GM23338 (cell line): Measurements from ENCODE around the gene CAMKV. TPM values are rescaled to one million over a fixed set of nuclear protein-coding genes. Genes with fewer than 3 reads are reported as not detected.

Experiments
- ATAC-seq: fragments of 200-7000 bp; cut with Tn5 transposase; 3 replicates; pipeline ENCODE4 v1.9.1; 2020
- DNase-seq: peaks from one replicate; pipeline ENCODE4 v3.0.0-alpha.2; 2015; ENCODE audit warnings: low spot score
- H2AFZ ChIP-seq: fragments of 200-600 bp; sonication (generic); 2 replicates; pipeline ENCODE4 v1.8.0; 2016; ENCODE audit warnings: antibody characterized with exemption, mild to moderate bottlenecking, moderate library complexity
- H3F3A ChIP-seq: fragments of 200-600 bp; sonication (generic); replicated peaks from 2 replicates; pipeline ENCODE4 v1.8.0; 2017; ENCODE audit warnings: antibody characterized with exemption, mixed run types, low read depth
- H3K27ac ChIP-seq: fragments of 200-600 bp; sonication (generic); 2 replicates; pipeline ENCODE4 v1.6.1; 2016; ENCODE audit warnings: low read depth
- H3K27me3 ChIP-seq: fragments of 200-600 bp; sonication (generic); 2 replicates; pipeline ENCODE4 v1.8.0; 2016; ENCODE audit warnings: mild to moderate bottlenecking, mixed run types, moderate library complexity; ENCODE audit not compliant: insufficient read depth
- H3K36me3 ChIP-seq: fragments of 200-600 bp; sonication (generic); 2 replicates; pipeline ENCODE4 v1.8.0; 2016; ENCODE audit warnings: mild to moderate bottlenecking; ENCODE audit not compliant: insufficient read depth
- H3K4me1 ChIP-seq: fragments of 200-600 bp; sonication (generic); 2 replicates; pipeline ENCODE4 v1.8.0; 2016; ENCODE audit warnings: mild to moderate bottlenecking, moderate library complexity; ENCODE audit not compliant: insufficient read depth
- H3K4me2 ChIP-seq: fragments of 200-600 bp; sonication (generic); 2 replicates; pipeline ENCODE4 v1.7.1; 2017; ENCODE audit warnings: mixed run types
- H3K4me3 ChIP-seq: fragments of 200-600 bp; sonication (generic); 2 replicates; pipeline ENCODE4 v1.6.1; 2016; ENCODE audit warnings: mixed run types
- H3K79me2 ChIP-seq: fragments of 200-600 bp; sonication (generic); replicated peaks from 2 replicates; pipeline ENCODE4 v1.8.0; 2017; ENCODE audit warnings: mild to moderate bottlenecking; ENCODE audit not compliant: insufficient read depth
- H3K9me2 ChIP-seq: fragments of 200-600 bp; sonication (generic); 2 replicates; pipeline ENCODE4 v1.8.0; 2017; ENCODE audit not compliant: insufficient read depth
- H4K20me1 ChIP-seq: fragments of 200-600 bp; sonication (generic); replicated peaks from 2 replicates; pipeline ENCODE4 v1.8.0; 2017; ENCODE audit warnings: mild to moderate bottlenecking; ENCODE audit not compliant: insufficient read depth
- H3K27ac Mint-ChIP-seq: 2 replicates; pipeline ENCODE4 v1.8.0; 2020; ENCODE audit warnings: inconsistent platforms, mild to moderate bottlenecking, moderate library complexity, mixed read lengths
- H3K27me3 Mint-ChIP-seq: 3 replicates; pipeline ENCODE4 v1.8.0; 2022; ENCODE audit warnings: low read depth, mild to moderate bottlenecking, moderate library complexity, mixed read lengths, inconsistent platforms; ENCODE audit not compliant: insufficient read depth, poor library complexity
- H3K36me3 Mint-ChIP-seq: 3 replicates; pipeline ENCODE4 v1.8.0; 2021; ENCODE audit warnings: low read depth, mild to moderate bottlenecking, inconsistent platforms, moderate library complexity, mixed read lengths
- H3K4me1 Mint-ChIP-seq: 3 replicates; pipeline ENCODE4 v1.8.0; 2020; ENCODE audit warnings: mild to moderate bottlenecking, inconsistent platforms, mixed read lengths
- H3K4me3 Mint-ChIP-seq: 3 replicates; pipeline ENCODE4 v1.8.0; 2021; ENCODE audit warnings: moderate library complexity, mild to moderate bottlenecking, inconsistent platforms, mixed read lengths
- H3K9me3 Mint-ChIP-seq: 3 replicates; pipeline ENCODE4 v1.8.0; 2020; ENCODE audit warnings: moderate library complexity, mild to moderate bottlenecking, inconsistent platforms, mixed read lengths
- CREB1 ChIP-seq: fragments of 250-450 bp; sonication (Bioruptor Pico); IDR thresholded peaks from 2 replicates; pipeline ENCODE4 v1.5.0; 2020; ENCODE audit warnings: low read depth, mild to moderate bottlenecking, moderate library complexity
- EZH2phosphoT487 ChIP-seq: fragments of 200-600 bp; sonication (generic); IDR thresholded peaks from one replicate; pipeline ENCODE4 v1.8.1; 2018; ENCODE audit warnings: antibody characterized with exemption; ENCODE audit not compliant: unreplicated experiment
- POLR2AphosphoS5 ChIP-seq: IDR thresholded peaks from 2 replicates; pipeline ENCODE4 v1.6.1; 2016; ENCODE audit warnings: antibody characterized with exemption, low read depth
- ZNF114 ChIP-seq: fragments of 250-450 bp; sonication (Bioruptor Pico); IDR thresholded peaks from 2 replicates; pipeline ENCODE4 v1.5.0; 2020; ENCODE audit warnings: mild to moderate bottlenecking, moderate library complexity
- ZNF331 ChIP-seq: fragments of 250-450 bp; sonication (Bioruptor Pico); IDR thresholded peaks from 2 replicates; pipeline ENCODE4 v1.5.0; 2020; ENCODE audit warnings: low read depth, mild to moderate bottlenecking, moderate library complexity
- polyA plus RNA-seq: library from polyadenylated mRNA; unstranded; fragments of >200 nt; fragmentation: Nextera tagmentation; extraction: Ambion mirVana; gene quantifications from 2 replicates; pipeline ENCODE4 v1.2.1, GENCODE V29; 2016
- total RNA-seq: library from RNA; depleted of rRNA; stranded (reverse); fragments of >200 nt; shearing (Covaris generic); gene quantifications from 2 replicates; pipeline ENCODE4 v1.2.3, GENCODE V29; 2014
- TF ChIP-seq, protein P1 (sequence below), 2 experiments: fragments of 200-600 bp in 1 of 2; sonication (generic) in 1 of 2; conservative IDR thresholded peaks; 2 replicates each; pipeline versions ENCODE4 v1.5.1 to v1.6.1; 2016 to 2017; ENCODE audit warnings: antibody characterized with exemption in 2 of 2, low read depth in 2 of 2, mild to moderate bottlenecking in 2 of 2, moderate library complexity in 1 of 2
- TF ChIP-seq, protein P2 (sequence below): IDR thresholded peaks from 2 replicates; pipeline ENCODE4 v1.6.1; 2016; ENCODE audit warnings: antibody characterized with exemption
- TF ChIP-seq, protein P3 (sequence below): fragments of 250-450 bp; sonication (Bioruptor Pico); IDR thresholded peaks from 2 replicates; pipeline ENCODE4 v1.5.0; 2020; ENCODE audit warnings: mild to moderate bottlenecking, moderate library complexity

CAMKV gene
- total and polyA plus RNA-seq, 2 experiments from 2014 or later, result 38.3 to 80.1 TPM

DNA sequence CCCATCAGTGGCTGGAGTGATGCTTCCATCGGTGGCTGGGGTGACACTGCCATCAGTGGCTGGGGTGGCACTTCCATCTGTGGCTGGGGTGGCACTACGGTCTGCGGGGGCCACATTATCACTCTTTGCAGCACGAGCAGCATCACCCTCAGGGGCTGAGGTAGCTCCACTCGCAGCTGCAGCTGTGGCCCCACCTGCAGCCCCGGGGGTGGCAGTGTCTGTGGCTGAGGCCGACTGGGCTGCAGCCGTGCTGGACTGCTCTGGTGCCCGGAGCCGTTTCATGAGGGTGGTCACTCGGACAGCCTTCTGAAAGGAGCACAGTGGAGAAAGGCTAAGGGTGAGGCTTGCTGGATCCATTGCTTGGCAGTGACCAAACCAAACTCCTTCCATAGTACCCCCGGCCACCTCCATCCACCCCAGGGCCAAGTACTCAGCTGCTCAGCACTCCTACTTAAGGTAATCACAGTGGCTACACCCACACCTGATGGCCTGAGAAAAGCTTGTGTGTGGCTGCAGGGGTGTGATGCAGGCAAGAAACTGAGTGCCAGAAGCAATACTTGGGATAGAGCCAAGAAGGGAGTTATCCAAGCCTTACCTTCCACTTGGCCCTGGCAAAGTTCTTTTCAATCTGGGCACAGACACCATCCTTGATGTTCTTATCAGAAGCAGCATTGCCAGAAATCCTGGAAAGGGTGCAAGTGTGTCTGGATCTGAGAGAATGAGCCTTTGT lies 10.0 kb downstream of the CAMKV start (continued):
- TF ChIP-seq, protein P1, sequence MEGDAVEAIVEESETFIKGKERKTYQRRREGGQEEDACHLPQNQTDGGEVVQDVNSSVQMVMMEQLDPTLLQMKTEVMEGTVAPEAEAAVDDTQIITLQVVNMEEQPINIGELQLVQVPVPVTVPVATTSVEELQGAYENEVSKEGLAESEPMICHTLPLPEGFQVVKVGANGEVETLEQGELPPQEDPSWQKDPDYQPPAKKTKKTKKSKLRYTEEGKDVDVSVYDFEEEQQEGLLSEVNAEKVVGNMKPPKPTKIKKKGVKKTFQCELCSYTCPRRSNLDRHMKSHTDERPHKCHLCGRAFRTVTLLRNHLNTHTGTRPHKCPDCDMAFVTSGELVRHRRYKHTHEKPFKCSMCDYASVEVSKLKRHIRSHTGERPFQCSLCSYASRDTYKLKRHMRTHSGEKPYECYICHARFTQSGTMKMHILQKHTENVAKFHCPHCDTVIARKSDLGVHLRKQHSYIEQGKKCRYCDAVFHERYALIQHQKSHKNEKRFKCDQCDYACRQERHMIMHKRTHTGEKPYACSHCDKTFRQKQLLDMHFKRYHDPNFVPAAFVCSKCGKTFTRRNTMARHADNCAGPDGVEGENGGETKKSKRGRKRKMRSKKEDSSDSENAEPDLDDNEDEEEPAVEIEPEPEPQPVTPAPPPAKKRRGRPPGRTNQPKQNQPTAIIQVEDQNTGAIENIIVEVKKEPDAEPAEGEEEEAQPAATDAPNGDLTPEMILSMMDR (conservative IDR thresholded peaks at IDR 0.05; ENCODE audit: low read depth in 2 of 2), result no peak
- TF ChIP-seq EZH2phosphoT487 (no peak), CREB1 (CRISPR knock-in tag) (no peak), ZNF331 (no peak)
- TF ChIP-seq, protein P2, sequence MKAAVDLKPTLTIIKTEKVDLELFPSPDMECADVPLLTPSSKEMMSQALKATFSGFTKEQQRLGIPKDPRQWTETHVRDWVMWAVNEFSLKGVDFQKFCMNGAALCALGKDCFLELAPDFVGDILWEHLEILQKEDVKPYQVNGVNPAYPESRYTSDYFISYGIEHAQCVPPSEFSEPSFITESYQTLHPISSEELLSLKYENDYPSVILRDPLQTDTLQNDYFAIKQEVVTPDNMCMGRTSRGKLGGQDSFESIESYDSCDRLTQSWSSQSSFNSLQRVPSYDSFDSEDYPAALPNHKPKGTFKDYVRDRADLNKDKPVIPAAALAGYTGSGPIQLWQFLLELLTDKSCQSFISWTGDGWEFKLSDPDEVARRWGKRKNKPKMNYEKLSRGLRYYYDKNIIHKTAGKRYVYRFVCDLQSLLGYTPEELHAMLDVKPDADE, result no peak

DNA sequence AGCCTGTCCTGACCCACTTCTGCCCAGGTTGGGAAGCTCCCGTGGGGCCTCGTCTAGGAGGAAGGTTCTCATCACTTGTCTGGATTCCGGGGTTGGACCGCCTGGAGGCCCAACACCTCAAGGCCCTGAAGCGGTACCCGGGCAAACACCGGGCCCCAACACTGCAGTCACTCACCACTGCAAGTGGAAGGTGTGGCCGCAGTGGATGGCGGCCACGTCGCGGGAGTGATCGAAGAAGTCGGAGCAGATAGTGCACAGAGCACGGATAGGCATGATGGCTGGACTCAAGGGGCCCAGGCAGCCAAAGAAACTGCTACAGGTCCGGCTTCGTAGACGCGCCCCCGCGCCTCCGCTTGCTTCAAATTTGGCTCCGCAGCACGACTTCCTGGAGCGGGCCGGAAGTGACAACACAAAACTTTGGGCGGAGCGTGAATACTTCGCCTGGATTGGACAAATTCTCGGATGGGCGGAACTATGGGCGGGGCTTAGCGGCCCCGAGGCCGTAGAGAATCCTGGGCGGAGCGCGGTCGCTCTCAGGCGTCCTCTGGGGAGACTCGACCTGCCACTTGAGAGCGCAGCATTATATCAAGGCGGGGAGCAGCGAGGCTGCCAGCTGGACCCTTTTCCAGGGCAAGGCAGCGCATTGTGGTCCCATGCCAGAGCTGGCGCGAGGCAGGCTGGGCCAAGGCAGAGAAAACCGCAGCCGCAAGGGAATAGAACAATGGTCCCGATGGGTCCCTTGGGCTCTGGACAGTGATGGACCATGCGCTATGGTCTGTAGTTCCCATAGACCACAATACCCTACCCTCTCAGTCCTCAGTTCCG lies 13.3 kb downstream of the CAMKV start, which contains the start of gene TRAIP:
TRAIP (minus strand) TSS at position 384 of the 825 bp plus-strand sequence; CDS start at position 273, 111 bp downstream.
- Histone ChIP-seq H3F3A (peaks cover 7% of the 10 kb centered on the region; the same call in 1 of the 2 replicates), H3K36me3 (0 out of 2 replicates have a peak, but pooled peaks cover 4% of the 10 kb centered on the region), H2AFZ (peak within 1 kb of the TSS; percentile 69), H4K20me1 (no peaks in the 10 kb centered on the region), H3K79me2 (peaks cover 18% of the 10 kb centered on the region), H3K4me1 (peaks cover 4% of the 10 kb centered on the region; the same call in 1 of the 2 replicates), H3K27me3 (no peaks in the 10 kb centered on the region), H3K4me3 (peak within 1 kb of the TSS; percentile 81), H3K9me2 (no peaks in the 10 kb centered on the region), H3K27ac (peak within 1 kb of the TSS; percentile 17; the same call in 1 of the 2 replicates), H3K4me2 (peak within 1 kb of the TSS; percentile 84)
- DNase-seq, result peak; percentile 99
- H3K9me3 Mint-ChIP-seq, result no peaks in the 10 kb centered on the region; the same call in 2 of the 3 replicates
- peaks cover 24% of the 10 kb centered on the region for H3K36me3 Mint-ChIP-seq
- peaks cover 8% of the 10 kb centered on the region for H3K27me3 Mint-ChIP-seq
- H3K4me1 Mint-ChIP-seq, result peaks cover 7% of the 10 kb centered on the region; the same call in 2 of the 3 replicates
- H3K4me3 Mint-ChIP-seq, result peak within 1 kb of the TSS; percentile 96
- H3K27ac Mint-ChIP-seq, result peak within 1 kb of the TSS; percentile 94
- ATAC-seq, result peak; percentile 97
- TF ChIP-seq, protein P1 (conservative IDR thresholded peaks at IDR 0.05; ENCODE audit: low read depth in 2 of 2), result 0 out of 4 replicates have a peak, but pooled peaks of 1 of the 2 experiments have one; percentile 9
- TF ChIP-seq, protein P2, result peak; percentile 54; the same call in 1 of the 2 replicates
- peak; percentile 88 for TF ChIP-seq CREB1 (CRISPR knock-in tag)
- no peak for TF ChIP-seq ZNF114 (CRISPR knock-in tag)
- no peak for TF ChIP-seq ZNF331
- TF ChIP-seq POLR2AphosphoS5, result peak; percentile 89
- TF ChIP-seq, protein P3, sequence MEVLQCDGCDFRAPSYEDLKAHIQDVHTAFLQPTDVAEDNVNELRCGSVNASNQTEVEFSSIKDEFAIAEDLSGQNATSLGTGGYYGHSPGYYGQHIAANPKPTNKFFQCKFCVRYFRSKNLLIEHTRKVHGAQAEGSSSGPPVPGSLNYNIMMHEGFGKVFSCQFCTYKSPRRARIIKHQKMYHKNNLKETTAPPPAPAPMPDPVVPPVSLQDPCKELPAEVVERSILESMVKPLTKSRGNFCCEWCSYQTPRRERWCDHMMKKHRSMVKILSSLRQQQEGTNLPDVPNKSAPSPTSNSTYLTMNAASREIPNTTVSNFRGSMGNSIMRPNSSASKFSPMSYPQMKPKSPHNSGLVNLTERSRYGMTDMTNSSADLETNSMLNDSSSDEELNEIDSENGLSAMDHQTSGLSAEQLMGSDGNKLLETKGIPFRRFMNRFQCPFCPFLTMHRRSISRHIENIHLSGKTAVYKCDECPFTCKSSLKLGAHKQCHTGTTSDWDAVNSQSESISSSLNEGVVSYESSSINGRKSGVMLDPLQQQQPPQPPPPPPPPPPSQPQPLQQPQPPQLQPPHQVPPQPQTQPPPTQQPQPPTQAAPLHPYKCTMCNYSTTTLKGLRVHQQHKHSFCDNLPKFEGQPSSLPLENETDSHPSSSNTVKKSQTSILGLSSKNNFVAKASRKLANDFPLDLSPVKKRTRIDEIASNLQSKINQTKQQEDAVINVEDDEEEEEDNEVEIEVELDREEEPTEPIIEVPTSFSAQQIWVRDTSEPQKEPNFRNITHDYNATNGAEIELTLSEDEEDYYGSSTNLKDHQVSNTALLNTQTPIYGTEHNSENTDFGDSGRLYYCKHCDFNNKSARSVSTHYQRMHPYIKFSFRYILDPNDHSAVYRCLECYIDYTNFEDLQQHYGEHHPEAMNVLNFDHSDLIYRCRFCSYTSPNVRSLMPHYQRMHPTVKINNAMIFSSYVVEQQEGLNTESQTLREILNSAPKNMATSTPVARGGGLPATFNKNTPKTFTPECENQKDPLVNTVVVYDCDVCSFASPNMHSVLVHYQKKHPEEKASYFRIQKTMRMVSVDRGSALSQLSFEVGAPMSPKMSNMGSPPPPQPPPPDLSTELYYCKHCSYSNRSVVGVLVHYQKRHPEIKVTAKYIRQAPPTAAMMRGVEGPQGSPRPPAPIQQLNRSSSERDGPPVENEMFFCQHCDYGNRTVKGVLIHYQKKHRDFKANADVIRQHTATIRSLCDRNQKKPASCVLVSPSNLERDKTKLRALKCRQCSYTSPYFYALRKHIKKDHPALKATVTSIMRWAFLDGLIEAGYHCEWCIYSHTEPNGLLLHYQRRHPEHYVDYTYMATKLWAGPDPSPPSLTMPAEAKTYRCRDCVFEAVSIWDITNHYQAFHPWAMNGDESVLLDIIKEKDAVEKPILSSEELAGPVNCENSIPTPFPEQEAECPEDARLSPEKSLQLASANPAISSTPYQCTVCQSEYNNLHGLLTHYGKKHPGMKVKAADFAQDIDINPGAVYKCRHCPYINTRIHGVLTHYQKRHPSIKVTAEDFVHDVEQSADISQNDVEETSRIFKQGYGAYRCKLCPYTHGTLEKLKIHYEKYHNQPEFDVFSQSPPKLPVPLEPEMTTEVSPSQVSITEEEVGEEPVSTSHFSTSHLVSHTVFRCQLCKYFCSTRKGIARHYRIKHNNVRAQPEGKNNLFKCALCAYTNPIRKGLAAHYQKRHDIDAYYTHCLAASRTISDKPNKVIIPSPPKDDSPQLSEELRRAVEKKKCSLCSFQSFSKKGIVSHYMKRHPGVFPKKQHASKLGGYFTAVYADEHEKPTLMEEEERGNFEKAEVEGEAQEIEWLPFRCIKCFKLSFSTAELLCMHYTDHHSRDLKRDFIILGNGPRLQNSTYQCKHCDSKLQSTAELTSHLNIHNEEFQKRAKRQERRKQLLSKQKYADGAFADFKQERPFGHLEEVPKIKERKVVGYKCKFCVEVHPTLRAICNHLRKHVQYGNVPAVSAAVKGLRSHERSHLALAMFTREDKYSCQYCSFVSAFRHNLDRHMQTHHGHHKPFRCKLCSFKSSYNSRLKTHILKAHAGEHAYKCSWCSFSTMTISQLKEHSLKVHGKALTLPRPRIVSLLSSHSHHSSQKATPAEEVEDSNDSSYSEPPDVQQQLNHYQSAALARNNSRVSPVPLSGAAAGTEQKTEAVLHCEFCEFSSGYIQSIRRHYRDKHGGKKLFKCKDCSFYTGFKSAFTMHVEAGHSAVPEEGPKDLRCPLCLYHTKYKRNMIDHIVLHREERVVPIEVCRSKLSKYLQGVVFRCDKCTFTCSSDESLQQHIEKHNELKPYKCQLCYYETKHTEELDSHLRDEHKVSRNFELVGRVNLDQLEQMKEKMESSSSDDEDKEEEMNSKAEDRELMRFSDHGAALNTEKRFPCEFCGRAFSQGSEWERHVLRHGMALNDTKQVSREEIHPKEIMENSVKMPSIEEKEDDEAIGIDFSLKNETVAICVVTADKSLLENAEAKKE, result no peak
